Caco-2 (cell line): ENCODE data around the gene FGF14. TPM values are rescaled to one million over a fixed set of nuclear protein-coding genes. Genes with fewer than 3 reads are reported as not detected.

Experiments used
- BruUV-seq: library from RNA; stranded (reverse); fragments of 400-500 nt; replicated peaks from 2 replicates; lab custom pipeline; 2021; lab: Mats Ljungman, UMichigan
- CTCF ChIA-PET: fragments of 300-600 bp; sonication (Branson Sonifier 250); formaldehyde crosslinking; loops from one replicate; lab custom pipeline; 2022; ENCODE audit warnings: antibody characterized with exemption; lab: Charles Lee
- POLR2A ChIA-PET: fragments of 300-600 bp; sonication (Branson Sonifier 250); formaldehyde crosslinking; loops from one replicate; lab custom pipeline; 2022; ENCODE audit warnings: antibody characterized with exemption; lab: Charles Lee
- DNase-seq, 2 experiments: peaks; one replicate each; pipeline versions ENCODE4 v3.0.0 to v3.0.0-alpha.2; 2020 to 2022
- H3K27me3 ChIP-seq: replicated peaks from 2 replicates; pipeline ENCODE4 v1.6.0; 2011; ENCODE audit warnings: low read length; ENCODE audit not compliant: control insufficient read depth, insufficient read depth
- H3K36me3 ChIP-seq: 2 replicates; pipeline ENCODE4 v1.5.1; 2011; ENCODE audit warnings: low read length; ENCODE audit not compliant: control insufficient read depth, insufficient read depth
- H3K4me1 ChIP-seq: fragments of 250-450 bp; sonication (Bioruptor Pico); 2 replicates; pipeline ENCODE4 v1.5.1; 2020; ENCODE audit warnings: mild to moderate bottlenecking
- H3K4me3 ChIP-seq: 2 replicates; pipeline ENCODE4 v1.5.1; 2011; ENCODE audit warnings: low read depth, mild to moderate bottlenecking, control low read depth, low read length
- H3K9me3 ChIP-seq: fragments of 250-450 bp; sonication (Bioruptor Pico); 2 replicates; pipeline ENCODE4 v1.5.1; 2020; ENCODE audit warnings: mild to moderate bottlenecking, moderate library complexity
- H3K27ac Mint-ChIP-seq: one replicate; pipeline ENCODE4 v1.8.0; 2022; ENCODE audit warnings: mixed read lengths; ENCODE audit not compliant: unreplicated experiment
- H3K27me3 Mint-ChIP-seq: one replicate; pipeline ENCODE4 v1.8.0; 2022; ENCODE audit warnings: mixed read lengths; ENCODE audit not compliant: insufficient read depth, unreplicated experiment
- H3K36me3 Mint-ChIP-seq: one replicate; pipeline ENCODE4 v1.8.0; 2022; ENCODE audit warnings: mild to moderate bottlenecking, mixed read lengths; ENCODE audit not compliant: insufficient read depth, unreplicated experiment
- H3K4me1 Mint-ChIP-seq: one replicate; pipeline ENCODE4 v1.8.0; 2022; ENCODE audit warnings: low read depth, mixed read lengths; ENCODE audit not compliant: unreplicated experiment
- H3K4me3 Mint-ChIP-seq: one replicate; pipeline ENCODE4 v1.8.0; 2022; ENCODE audit warnings: mild to moderate bottlenecking, moderate library complexity, mixed read lengths; ENCODE audit not compliant: unreplicated experiment
- H3K9me3 Mint-ChIP-seq: one replicate; pipeline ENCODE4 v1.8.0; 2022; ENCODE audit warnings: mixed read lengths; ENCODE audit not compliant: unreplicated experiment
- CTCF ChIP-seq, 2 experiments: fragments of 200-600 bp in 1 of 2; IDR thresholded peaks; 1 replicate in 1 of 2; 2 replicates in 1 of 2; pipeline versions ENCODE4 v1.5.1 to v1.8.0; 2011 to 2022; ENCODE audit warnings: antibody characterized with exemption in 1 of 2, control low read depth in 1 of 2, inconsistent platforms in 1 of 2, low read depth in 1 of 2, low read length in 1 of 2, mild to moderate bottlenecking in 1 of 2, moderate library complexity in 1 of 2; ENCODE audit not compliant: insufficient read depth in 1 of 2, severe bottlenecking in 1 of 2, unreplicated experiment in 1 of 2
- intact Hi-C: fragments of 100-400 bp; cut with micrococcal nuclease; formaldehyde crosslinking; loops from one replicate; pipeline ENCODE4 v1.10.0; 2022; ENCODE audit not compliant: unreplicated experiment
- total RNA-seq: library from RNA; stranded (reverse); gene quantifications from 2 replicates; pipeline ENCODE4 v1.2.3, GENCODE V29; 2022

FGF14 gene
- total RNA-seq, 1 experiment from 2014 or later: not detected

GRCh38 chr13:102033857-102034331 lies 368.0 kb downstream of the FGF14 start:
- Mint-ChIP-seq H3K9me3 (no peaks in the 10 kb centered on the region), H3K4me1 (no peaks in the 10 kb centered on the region), H3K4me3 (no peak overlapping the region), H3K27ac (no peak overlapping the region), H3K27me3 (no peaks in the 10 kb centered on the region), H3K36me3 (no peaks in the 10 kb centered on the region)
- no peak overlapping the region for H3K4me3 ChIP-seq
- no peaks in the 10 kb centered on the region for H3K9me3 ChIP-seq
- no TSS peak for BruUV-seq
- no peak for DNase-seq
- no peaks in the 10 kb centered on the region for H3K36me3 ChIP-seq
- H3K27me3 ChIP-seq: no peaks in the 10 kb centered on the region
- intact Hi-C loops: no loop called here
- no peaks in the 10 kb centered on the region for H3K4me1 ChIP-seq
- ChIA-PET CTCF (no interaction called here), POLR2A (no interaction called here)
- TF ChIP-seq CTCF (IDR thresholded peaks at IDR 0.05; ENCODE audit: insufficient read depth in 1 of 2, low read depth in 1 of 2, low read length in 1 of 2, severe bottlenecking in 1 of 2, unreplicated experiment in 1 of 2): no peak

DNA sequence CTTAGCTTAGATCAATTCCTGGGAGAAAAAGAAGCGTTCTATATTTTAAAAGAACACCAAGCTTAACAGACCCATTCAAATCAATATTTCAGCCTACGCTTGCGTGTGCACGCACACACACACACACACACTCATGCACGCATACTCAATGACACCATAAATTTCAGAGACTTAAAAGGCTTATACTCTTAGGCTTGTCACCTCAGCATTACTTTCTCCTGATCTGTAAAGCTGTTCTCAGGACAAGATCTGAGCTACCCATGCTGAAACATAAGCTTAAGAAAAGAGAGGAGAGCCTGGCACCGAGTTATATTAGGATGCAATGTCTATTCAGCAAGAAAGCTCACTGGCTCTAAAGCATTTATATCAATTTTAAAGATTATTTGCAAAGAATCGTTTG lies 368.5 kb downstream of the FGF14 start:
- Histone ChIP-seq H3K27me3 (no peaks in the 10 kb centered on the region), H3K36me3 (no peaks in the 10 kb centered on the region), H3K4me1 (no peaks in the 10 kb centered on the region), H3K9me3 (no peaks in the 10 kb centered on the region), H3K4me3 (no peak overlapping the region)
- intact Hi-C loops: no loop called here
- ChIA-PET CTCF (no interaction called here), POLR2A (no interaction called here)
- no peaks in the 10 kb centered on the region for H3K27me3 Mint-ChIP-seq
- DNase-seq: no peak
- H3K9me3 Mint-ChIP-seq: no peaks in the 10 kb centered on the region
- no peaks in the 10 kb centered on the region for H3K36me3 Mint-ChIP-seq
- H3K27ac Mint-ChIP-seq: no peak overlapping the region
- no peak for TF ChIP-seq CTCF (IDR thresholded peaks at IDR 0.05; ENCODE audit: insufficient read depth in 1 of 2, low read depth in 1 of 2, low read length in 1 of 2, severe bottlenecking in 1 of 2, unreplicated experiment in 1 of 2)
- no peaks in the 10 kb centered on the region for H3K4me1 Mint-ChIP-seq
- no peak overlapping the region for H3K4me3 Mint-ChIP-seq
- no TSS peak for BruUV-seq

- Mint-ChIP-seq H3K36me3 (no peaks in the 10 kb centered on the region), H3K4me3 (no peak overlapping the region), H3K27ac (no peak overlapping the region), H3K9me3 (no peaks in the 10 kb centered on the region), H3K4me1 (no peaks in the 10 kb centered on the region), H3K27me3 (no peaks in the 10 kb centered on the region)
- H3K36me3 ChIP-seq: no peaks in the 10 kb centered on the region
- POLR2A ChIA-PET: no interaction called here
- intact Hi-C loops: no loop called here
- CTCF ChIA-PET: no interaction called here
- no peaks in the 10 kb centered on the region for H3K4me1 ChIP-seq
- H3K4me3 ChIP-seq: no peak overlapping the region
- no peaks in the 10 kb centered on the region for H3K27me3 ChIP-seq
- no peak for TF ChIP-seq CTCF (IDR thresholded peaks at IDR 0.05; ENCODE audit: insufficient read depth in 1 of 2, low read depth in 1 of 2, low read length in 1 of 2, severe bottlenecking in 1 of 2, unreplicated experiment in 1 of 2)
- DNase-seq: no peak
- no peaks in the 10 kb centered on the region for H3K9me3 ChIP-seq
- BruUV-seq: no TSS peak
Measured at GRCh38 chr13:102028868-102029267, 373.0 kb downstream of the FGF14 start.
